HG03159 (cell line): ENCODE data around the gene JAM3.

Source experiments
- ATAC-seq: cut with Tn5 transposase; IDR thresholded peaks from one replicate; pipeline ENCODE4 v1.9.1; 2021; ENCODE audit warnings: mild to moderate bottlenecking, moderate library complexity; ENCODE audit not compliant: unreplicated experiment

The JAM3 gene

GRCh38 chr11:134038897-134039470 lies 29.9 kb upstream of the JAM3 start:
- no peak for ATAC-seq

GRCh38 chr11:134039726-134040385 lies 29.0 kb upstream of the JAM3 start:
- no peak for ATAC-seq

- no peak for ATAC-seq
Measured at GRCh38 chr11:134040386-134041302, 28.2 kb upstream of the JAM3 start.

- ATAC-seq, result no peak
Measured at GRCh38 chr11:134041349-134041748, 27.5 kb upstream of the JAM3 start.

GRCh38 chr11:134041791-134042696 lies 26.8 kb upstream of the JAM3 start:
- ATAC-seq, result no peak

- no peak for ATAC-seq
Measured at GRCh38 chr11:134043821-134044420, 25.0 kb upstream of the JAM3 start.

GRCh38 chr11:134044514-134045284 lies 24.2 kb upstream of the JAM3 start:
- no peak for ATAC-seq

GRCh38 chr11:134045799-134046635 lies 22.9 kb upstream of the JAM3 start:
- no peak for ATAC-seq

- no peak for ATAC-seq
Measured at GRCh38 chr11:134046681-134047449, 22.0 kb upstream of the JAM3 start.

GRCh38 chr11:134047586-134047999 lies 21.3 kb upstream of the JAM3 start:
- no peak for ATAC-seq

- no peak for ATAC-seq
Measured at GRCh38 chr11:134048028-134048427, 20.8 kb upstream of the JAM3 start.

GRCh38 chr11:134049303-134049702 lies 19.6 kb upstream of the JAM3 start:
- ATAC-seq, result no peak

- ATAC-seq, result peak; percentile 96
Measured at GRCh38 chr11:134050541-134051383, 18.1 kb upstream of the JAM3 start.

- no peak for ATAC-seq
Measured at GRCh38 chr11:134052395-134052987, 16.4 kb upstream of the JAM3 start.

- ATAC-seq, result no peak
Measured at GRCh38 chr11:134052988-134053945, 15.6 kb upstream of the JAM3 start.

GRCh38 chr11:134055029-134055428 lies 13.8 kb upstream of the JAM3 start:
- no peak for ATAC-seq
